NCI-H748 (cell line): ENCODE data around the gene PSMB3.
"Not testable (repeated sequence)": the region's sequence is repeated elsewhere in the genome, so short reads cannot be mapped to it uniquely, and the experiment has no call there.

ENCODE experiments used
- DNase-seq: peaks from one replicate; lab custom pipeline; 2025; ENCODE audit not compliant: unreplicated experiment; lab: John Stamatoyannopoulos, UW

The PSMB3 gene

DNA sequence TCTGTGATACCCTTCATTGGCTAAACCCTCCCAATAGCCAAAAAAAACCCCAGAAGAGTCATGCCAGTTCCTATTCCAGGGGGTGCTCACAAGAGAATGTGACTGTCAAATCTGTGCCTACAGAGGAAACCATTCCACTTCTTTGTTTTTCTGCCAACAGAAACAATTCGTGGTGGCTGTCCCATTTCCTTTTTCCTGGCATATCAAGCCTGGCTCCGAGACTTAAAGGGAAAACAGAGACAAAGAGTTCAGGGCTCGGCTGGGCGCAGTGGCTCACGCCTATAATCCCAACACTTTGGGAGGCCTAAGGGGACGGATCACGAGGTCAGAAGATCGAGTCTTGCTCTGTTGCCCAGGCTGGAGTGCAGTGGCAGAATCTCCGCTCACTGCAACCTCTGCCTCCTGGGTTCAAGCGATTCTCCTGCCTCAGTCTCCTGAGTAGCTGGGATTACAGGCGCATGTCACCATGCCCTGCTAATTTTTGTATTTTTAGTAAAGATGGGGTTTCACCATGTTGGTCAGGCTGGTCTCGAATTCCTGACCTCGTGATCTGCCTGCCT, 37.7 kb downstream of the PSMB3 start:
- DNase-seq: not testable (repeated sequence)

- no peak for DNase-seq
Measured at GRCh38 chr17:38791162-38791561, 38.6 kb downstream of the PSMB3 start.

DNA sequence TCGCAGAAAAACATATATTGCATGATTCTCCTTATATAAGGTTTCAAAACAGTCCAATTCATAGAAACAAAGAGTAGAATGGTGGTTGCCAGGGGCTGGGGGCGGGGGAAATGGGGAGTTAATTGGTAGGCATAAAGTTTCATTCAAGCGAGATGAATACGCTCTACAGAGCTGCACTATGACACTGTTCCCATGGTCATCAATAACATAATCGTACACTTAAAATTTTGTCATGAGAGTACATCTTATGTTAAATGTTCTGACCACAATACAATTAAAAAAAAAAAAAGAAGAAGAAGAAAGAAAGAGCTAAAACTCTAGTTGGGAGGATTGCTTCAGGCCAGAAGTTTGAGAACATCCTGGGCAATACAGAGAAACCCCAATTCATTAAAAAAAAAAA, 41.7 kb downstream of the PSMB3 start:
- DNase-seq: no peak

- no peak for DNase-seq
Measured at GRCh38 chr17:38796451-38797157, 44.1 kb downstream of the PSMB3 start.

GRCh38 chr17:38797158-38797490, 44.6 kb downstream of the PSMB3 start:
- no peak for DNase-seq

GRCh38 chr17:38797828-38798227, 45.3 kb downstream of the PSMB3 start:
- DNase-seq: no peak

GRCh38 chr17:38798614-38799500, 46.3 kb downstream of the PSMB3 start:
- peak; percentile 62 for DNase-seq

GRCh38 chr17:38799501-38800236, 47.1 kb downstream of the PSMB3 start, which contains the start of gene PIP4K2B:
PIP4K2B (minus strand) TSS chr17:38799556; CDS start chr17:38799424, 132 bp downstream.
- peak; percentile 99 for DNase-seq

DNA sequence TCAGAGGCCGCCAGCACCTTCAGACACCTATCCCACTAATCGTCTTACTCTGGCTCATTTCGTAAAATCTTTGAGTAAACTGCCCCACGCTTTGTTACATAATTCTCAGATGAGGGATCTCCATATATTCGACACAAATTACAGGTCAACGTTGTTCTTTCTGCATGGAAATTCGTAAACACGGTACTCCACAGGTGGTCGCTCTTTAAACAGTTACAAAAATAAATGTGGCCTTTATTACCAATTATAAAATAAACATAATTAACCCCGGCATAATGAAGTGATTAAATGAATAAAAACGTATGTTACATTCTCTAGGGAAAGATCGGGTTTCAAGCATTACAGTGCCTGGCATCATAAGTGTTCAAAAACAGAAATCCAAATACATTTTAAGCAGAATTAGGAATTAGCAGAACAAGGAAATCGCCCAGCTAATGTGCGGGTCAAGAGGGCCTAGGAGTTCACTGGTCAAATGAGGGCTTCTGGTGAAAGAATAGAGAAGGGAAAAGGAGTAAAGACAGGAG, 47.8 kb downstream of the PSMB3 start:
- peak; percentile 33 for DNase-seq

GRCh38 chr17:38809828-38810227, 57.3 kb downstream of the PSMB3 start:
- no peak for DNase-seq
